H1 (cell line): ENCODE results near the gene ITGA11. TPM values are rescaled to one million over a fixed set of nuclear protein-coding genes. Genes with fewer than 3 reads are reported as not detected.

Experiments
- CTCF ChIA-PET: fragments of 300-600 bp; sonication (Branson Sonifier 250); formaldehyde crosslinking; loops from one replicate; lab custom pipeline; 2021; ENCODE audit not compliant: partially characterized antibody; lab: Charles Lee
- POLR2A ChIA-PET: fragments of 300-600 bp; sonication (Branson Sonifier 250); formaldehyde crosslinking; loops from one replicate; lab custom pipeline; 2021; ENCODE audit warnings: inconsistent platforms; ENCODE audit not compliant: partially characterized antibody; lab: Charles Lee
- DNase-seq, 2 experiments: peaks; one replicate each; pipeline versions ENCODE4 v3.0.0 to v3.0.0-alpha.2; 2010 to 2022; ENCODE audit warnings: low spot score in 2 of 2, low read depth in 1 of 2, mixed read lengths in 1 of 2
- FAIRE-seq: peaks from 2 replicates; lab custom pipeline; 2011; peaks lifted over from hg19 to GRCh38; lab: Jason Lieb, UNC
- H2AFZ ChIP-seq: 2 replicates; pipeline ENCODE4 v1.8.1; 2012; ENCODE audit warnings: low read length, inconsistent platforms
- H2AK5ac ChIP-seq: 2 replicates; pipeline ENCODE4 v1.6.1; 2013; ENCODE audit warnings: low read depth, low read length
- H2BK120ac ChIP-seq: replicated peaks from 2 replicates; pipeline ENCODE3; 2013; ENCODE audit warnings: low read depth, low read length, inconsistent platforms
- H2BK12ac ChIP-seq: 2 replicates; pipeline ENCODE4 v1.6.1; 2013; ENCODE audit warnings: low read depth, low read length
- H2BK15ac ChIP-seq: 2 replicates; pipeline ENCODE4 v1.6.1; 2013; ENCODE audit warnings: low read length
- H2BK20ac ChIP-seq: 2 replicates; pipeline ENCODE4 v1.6.1; 2013; ENCODE audit warnings: low read length
- H2BK5ac ChIP-seq: 2 replicates; pipeline ENCODE4 v1.6.1; 2013; ENCODE audit warnings: low read depth, low read length
- H3K14ac ChIP-seq: 2 replicates; pipeline ENCODE4 v1.6.1; 2013; ENCODE audit warnings: inconsistent platforms; ENCODE audit not compliant: insufficient read length
- H3K18ac ChIP-seq: 2 replicates; pipeline ENCODE4 v1.6.1; 2013; ENCODE audit warnings: low read length; ENCODE audit errors: extremely low read depth
- H3K23ac ChIP-seq: 2 replicates; pipeline ENCODE4 v1.6.1; 2013; ENCODE audit warnings: inconsistent platforms; ENCODE audit not compliant: insufficient read length
- H3K23me2 ChIP-seq: 2 replicates; pipeline ENCODE4 v1.6.1; 2013; ENCODE audit warnings: low read depth, low read length
- H3K27ac ChIP-seq: 2 replicates; pipeline ENCODE4 v1.6.1; 2011; ENCODE audit warnings: low read depth, low read length, inconsistent platforms
- H3K27me3 ChIP-seq, 4 experiments: replicated peaks in 1 of 4; 1 replicate in 1 of 4; 2 replicates in 3 of 4; pipeline versions ENCODE4 v1.6.1 to v1.8.1; 2011 to 2013; ENCODE audit warnings: low read length in 3 of 4, mild to moderate bottlenecking in 3 of 4, inconsistent platforms in 2 of 4, mixed read lengths in 2 of 4, moderate library complexity in 1 of 4; ENCODE audit not compliant: control insufficient read depth in 3 of 4, insufficient read depth in 3 of 4; ENCODE audit errors: extremely low read depth in 1 of 4
- H3K36me3 ChIP-seq, 4 experiments: 2 replicates each; pipeline versions ENCODE4 v1.6.1 to v1.8.1; 2011 to 2013; ENCODE audit warnings: mild to moderate bottlenecking in 4 of 4, low read length in 3 of 4, moderate library complexity in 2 of 4, control low read depth in 1 of 4, inconsistent platforms in 1 of 4; ENCODE audit not compliant: insufficient read depth in 4 of 4, control insufficient read depth in 2 of 4
- H3K4ac ChIP-seq: replicated peaks from 2 replicates; pipeline ENCODE3; 2013; ENCODE audit warnings: low read length, low read depth, mixed read lengths, inconsistent platforms; ENCODE audit not compliant: insufficient read length
- H3K4me1 ChIP-seq, 4 experiments: replicated peaks in 1 of 4; 1 replicate in 1 of 4; 2 replicates in 3 of 4; pipeline versions ENCODE4 v1.6.1 to v1.8.1; 2011 to 2013; ENCODE audit warnings: low read length in 3 of 4, inconsistent platforms in 2 of 4, mixed read lengths in 1 of 4; ENCODE audit not compliant: insufficient read depth in 4 of 4, control insufficient read depth in 3 of 4
- H3K4me2 ChIP-seq, 2 experiments: 2 replicates each; pipeline versions ENCODE4 v1.6.1 to v1.8.1; 2011 to 2013; ENCODE audit warnings: low read depth in 2 of 2, low read length in 2 of 2, control low read depth in 1 of 2, inconsistent platforms in 1 of 2, mild to moderate bottlenecking in 1 of 2; ENCODE audit not compliant: insufficient read depth in 1 of 2
- H3K4me3 ChIP-seq, 4 experiments: fragments of 200-600, 300-600 bp in 1 of 4; sonication (generic), shearing (Covaris generic), sonication (Bioruptor Twin) in 1 of 4; 2 replicates each; pipeline versions ENCODE4 v1.5.1 to v1.8.1; 2011 to 2016; ENCODE audit warnings: low read length in 4 of 4, low read depth in 3 of 4, control low read depth in 2 of 4, inconsistent platforms in 2 of 4, mild to moderate bottlenecking in 2 of 4, mixed read lengths in 1 of 4, moderate library complexity in 1 of 4; ENCODE audit not compliant: insufficient read depth in 2 of 4; ENCODE audit errors: extremely low read depth in 1 of 4
- H3K56ac ChIP-seq: replicated peaks from 2 replicates; pipeline ENCODE3; 2013; ENCODE audit warnings: low read depth, mild to moderate bottlenecking, mixed read lengths, low read length, inconsistent platforms; ENCODE audit not compliant: insufficient read length
- H3K79me1 ChIP-seq: 2 replicates; pipeline ENCODE4 v1.6.1; 2013; ENCODE audit warnings: low read depth, low read length, control low read depth
- H3K79me2 ChIP-seq, 2 experiments: 2 replicates each; pipeline versions ENCODE4 v1.6.1 to v1.8.1; 2012 to 2013; ENCODE audit warnings: low read length in 2 of 2, mild to moderate bottlenecking in 2 of 2, inconsistent platforms in 1 of 2; ENCODE audit not compliant: insufficient read depth in 2 of 2, control insufficient read depth in 1 of 2
- H3K9ac ChIP-seq, 4 experiments: replicated peaks in 1 of 4; 1 replicate in 1 of 4; 2 replicates in 3 of 4; pipeline versions ENCODE4 v1.6.1 to v1.8.1; 2011 to 2013; ENCODE audit warnings: low read depth in 3 of 4, low read length in 3 of 4, control low read depth in 2 of 4, mild to moderate bottlenecking in 2 of 4, moderate library complexity in 2 of 4, inconsistent platforms in 1 of 4; ENCODE audit errors: extremely low read depth in 1 of 4
- H3K9me3 ChIP-seq, 2 experiments: 2 replicates each; pipeline versions ENCODE4 v1.6.1 to v1.8.1; 2012 to 2013; ENCODE audit warnings: mild to moderate bottlenecking in 2 of 2, moderate library complexity in 2 of 2, control low read depth in 1 of 2, inconsistent platforms in 1 of 2, low read depth in 1 of 2, low read length in 1 of 2, mixed read lengths in 1 of 2; ENCODE audit not compliant: insufficient read depth in 2 of 2
- H4K20me1 ChIP-seq, 2 experiments: replicated peaks in 1 of 2; 2 replicates each; pipeline versions ENCODE3 to v1.8.1; 2011 to 2013; ENCODE audit warnings: inconsistent platforms in 2 of 2, low read length in 2 of 2, mild to moderate bottlenecking in 1 of 2; ENCODE audit not compliant: insufficient read depth in 2 of 2, control insufficient read depth in 1 of 2
- H4K5ac ChIP-seq: 2 replicates; pipeline ENCODE4 v1.6.1; 2013; ENCODE audit warnings: low read length, low read depth, mixed read lengths, inconsistent platforms; ENCODE audit not compliant: insufficient read length
- H4K8ac ChIP-seq: 2 replicates; pipeline ENCODE4 v1.8.0; 2013; ENCODE audit warnings: mild to moderate bottlenecking, moderate library complexity, low read length, inconsistent platforms; ENCODE audit not compliant: insufficient read depth; ENCODE audit errors: extremely low read depth
- H4K91ac ChIP-seq: replicated peaks from 2 replicates; pipeline ENCODE3; 2013; ENCODE audit warnings: low read length, mixed read lengths, inconsistent platforms; ENCODE audit not compliant: insufficient read length
- CHD2 ChIP-seq: IDR thresholded peaks from 2 replicates; pipeline ENCODE4 v1.6.1; 2012; ENCODE audit warnings: low read length, improper control_type of control experiment
- CREB1 ChIP-seq: IDR thresholded peaks from 2 replicates; pipeline ENCODE4 v1.6.1; 2012; ENCODE audit warnings: inconsistent platforms
- EZH2 ChIP-seq: fragments of 200-600 bp; sonication (generic); IDR thresholded peaks from 2 replicates; pipeline ENCODE4 v1.7.1; 2012; ENCODE audit warnings: low read depth, mild to moderate bottlenecking, moderate library complexity, low read length, inconsistent platforms; ENCODE audit not compliant: severe bottlenecking
- KDM1A ChIP-seq: fragments of 200-600, 300-600 bp; sonication (generic); IDR thresholded peaks from 2 replicates; pipeline ENCODE4 v1.7.1; 2016; ENCODE audit warnings: mild to moderate bottlenecking, low read length, borderline replicate concordance
- RXRA ChIP-seq: IDR thresholded peaks from 2 replicates; pipeline ENCODE4 v1.6.1; 2011; ENCODE audit warnings: low read depth, mild to moderate bottlenecking, low read length, moderate library complexity; ENCODE audit not compliant: insufficient read depth
- WGBS, 2 experiments: shearing (Covaris generic) in 1 of 2; methylation state at CpG; one replicate each; pipeline versions ENCODE4 v1.1.6 to v1.1.7; 2013 to 2015; ENCODE audit warnings: low lambda C conversion rate in 2 of 2, mixed read lengths in 2 of 2, inconsistent platforms in 1 of 2, low coverage in 1 of 2, missing lambda C conversion rate in 1 of 2; ENCODE audit not compliant: insufficient replicate concordance in 2 of 2, insufficient coverage in 1 of 2, insufficient read length in 1 of 2; ENCODE audit errors: extremely low coverage in 1 of 2, missing lambda C conversion rate in 1 of 2; 5-methylcytosine and 5-hydroxymethylcytosine counted together
- polyA plus RNA-seq, 7 experiments: library from polyadenylated mRNA; depleted of rRNA in 3 of 7; stranded (reverse) in 5 of 7; unstranded in 2 of 7; fragments of >200 nt in 5 of 7; fragments of 200-250 nt in 2 of 7; gene quantifications; 1 replicate in 5 of 7; 2 replicates in 1 of 7; 4 replicates in 1 of 7; pipeline versions ENCODE4 v1.2.1 to v1.2.3, GENCODE V29; 2011 to 2013; ENCODE audit warnings: missing spikeins in 2 of 7, mixed read lengths in 2 of 7
- total RNA-seq: library from RNA; stranded (reverse); fragmentation: NEBNext Ultra II Directional; extraction: Animal tissue kit (Norgen Biotek cat#: 25700); gene quantifications from 2 replicates; pipeline ENCODE4 v1.2.1, GENCODE V29; 2021
- TF ChIP-seq, protein P1 (sequence below): IDR thresholded peaks from 2 replicates; pipeline ENCODE4 v1.6.1; 2012; ENCODE audit warnings: inconsistent platforms

Gene ITGA11
- total and polyA plus RNA-seq, 2 of the 8 experiments (the other 6 are each of a cell fraction or from before 2014, with no cell fraction given): 0.05 to 0.06 TPM

DNA sequence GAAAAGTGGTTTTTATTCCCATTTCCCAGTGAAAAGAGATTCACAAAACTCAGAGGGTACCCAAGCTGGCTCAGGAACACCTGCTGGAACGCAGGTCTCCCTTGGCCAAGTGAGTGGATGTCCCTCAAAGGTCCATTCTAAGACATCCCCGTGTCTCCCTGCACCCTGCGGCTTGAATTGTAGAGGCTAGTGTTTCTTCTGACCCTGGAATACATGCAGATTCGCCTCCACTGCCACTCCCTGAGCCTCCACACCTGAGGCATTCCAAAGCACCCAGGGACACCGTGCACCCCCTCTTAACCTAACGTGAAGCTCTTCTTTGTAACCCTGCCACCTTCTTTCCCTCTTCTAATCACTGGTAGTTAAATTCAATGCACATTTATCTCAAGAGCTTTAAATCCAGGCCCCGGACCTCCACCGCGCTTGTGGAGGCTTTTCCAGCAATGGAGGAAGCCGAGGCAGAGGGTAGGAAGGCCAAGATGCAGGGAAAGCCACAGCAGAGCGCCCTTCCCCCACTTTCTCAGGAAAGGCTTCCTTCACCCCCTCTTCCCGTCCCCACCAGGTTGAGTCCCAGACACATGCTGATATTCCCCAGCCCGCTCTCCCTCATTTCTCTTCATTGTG lies 590 bp upstream of the ITGA11 start:
- Histone ChIP-seq H3K56ac (no peak overlapping the region), H3K27me3 (peaks cover 32 to 52% (median 51%) of the 10 kb centered on the region in 4 experiments), H3K79me1 (no peaks in the 10 kb centered on the region), H3K23ac (no peak overlapping the region), H3K79me2 (no peaks in the 10 kb centered on the region), H4K8ac (no peak overlapping the region), H2BK20ac (no peak overlapping the region), H3K9me3 (no peaks in the 10 kb centered on the region), H4K20me1 (peaks cover 2 to 3% of the 10 kb centered on the region in 2 experiments), H4K91ac (no peak overlapping the region), H2BK12ac (no peak overlapping the region), H2AFZ (no peak overlapping the region), H2BK5ac (no peak overlapping the region), H3K4ac (no peak overlapping the region), H3K18ac (no peak overlapping the region), H2BK120ac (no peak overlapping the region), H4K5ac (no peak overlapping the region), H3K4me1 (peaks cover 0 to 5% (median 2%) of the 10 kb centered on the region in 4 experiments; a peak in 4 of 7 replicates), H3K4me3 (peak overlapping the region in 2 of 4 experiments; percentile 5 to 66; a peak in 3 of 8 replicates), H3K14ac (no peak overlapping the region), H3K36me3 (no peaks in the 10 kb centered on the region), H2BK15ac (no peak overlapping the region), H2AK5ac (no peak overlapping the region), H3K4me2 (peak overlapping the region; percentile 96 to 97), H3K27ac (no peak overlapping the region), H3K23me2 (peaks cover 8% of the 10 kb centered on the region; the same call in 1 of the 2 replicates), H3K9ac (no peak overlapping the region)
- DNase-seq (no peak), FAIRE-seq (no peak)
- WGBS, 2 experiments: 76% methylated on average over 13 of the region's 13 CpGs; no CpG with 5 or more reads in 1 of the 2 experiments
- POLR2A ChIA-PET: no interaction called here
- TF ChIP-seq RXRA (no peak), EZH2 (no peak), KDM1A (no peak), CREB1 (no peak), CHD2 (no peak)
- TF ChIP-seq, protein P1, sequence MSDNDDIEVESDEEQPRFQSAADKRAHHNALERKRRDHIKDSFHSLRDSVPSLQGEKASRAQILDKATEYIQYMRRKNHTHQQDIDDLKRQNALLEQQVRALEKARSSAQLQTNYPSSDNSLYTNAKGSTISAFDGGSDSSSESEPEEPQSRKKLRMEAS: no peak
- CTCF ChIA-PET: no interaction called here
